Heart right ventricle (tissue), 16 donors: Measurements from ENCODE around the gene RYR1. TPM values are rescaled to one million over a fixed set of nuclear protein-coding genes. Genes with fewer than 3 reads are reported as not detected.

Experiments
- ATAC-seq, 8 donors: fragments of 200-7000 bp; cut with Tn5 transposase; one replicate each; pipeline ENCODE4 v1.9.1; 2020; ENCODE audit warnings: mild to moderate bottlenecking in 8 of 8, moderate library complexity in 8 of 8, moderate number of reproducible peaks in 1 of 8
- DNase-seq, 2 donors: peaks; one replicate each; pipeline ENCODE4 v3.0.0-alpha.2; 2020
- H3K27ac ChIP-seq, 10 donors: fragments of 200-600 bp; sonication (generic) in 2 of 10; one replicate each; pipeline versions ENCODE4 v1.5.0 to v1.8.0; 2020 to 2022; ENCODE audit warnings: mild to moderate bottlenecking in 3 of 10
- H3K27me3 ChIP-seq, 7 donors: fragments of 200-600 bp; one replicate each; pipeline ENCODE4 v1.8.0; 2021 to 2022; ENCODE audit warnings: mild to moderate bottlenecking in 2 of 7
- H3K36me3 ChIP-seq, 9 donors: fragments of 200-600 bp; sonication (generic) in 1 of 9; one replicate each; pipeline versions ENCODE4 v1.5.0 to v1.8.0; 2020 to 2022; ENCODE audit warnings: mild to moderate bottlenecking in 2 of 9
- H3K4me1 ChIP-seq, 9 donors: fragments of 200-600 bp; sonication (generic) in 1 of 9; one replicate each; pipeline versions ENCODE4 v1.5.0 to v1.8.0; 2020 to 2022; ENCODE audit warnings: mild to moderate bottlenecking in 4 of 9
- H3K4me3 ChIP-seq, 10 donors: fragments of 200-600 bp; sonication (generic) in 2 of 10; one replicate each; pipeline versions ENCODE4 v1.5.0 to v1.8.0; 2020 to 2022; ENCODE audit warnings: mild to moderate bottlenecking in 7 of 10, moderate library complexity in 2 of 10
- H3K9me3 ChIP-seq, 11 donors: fragments of 200-600 bp in 10 of 11; sonication (generic) in 2 of 11; one replicate each; pipeline versions ENCODE4 v1.5.0 to v1.8.0; 2013 to 2022; ENCODE audit warnings: mild to moderate bottlenecking in 2 of 11, control low read depth in 1 of 11, moderate library complexity in 1 of 11
- CTCF ChIP-seq, 9 donors: fragments of 200-600 bp; sonication (generic) in 2 of 9; IDR thresholded peaks; one replicate each; pipeline versions ENCODE4 v1.5.0 to v1.8.0; 2021 to 2022; ENCODE audit warnings: antibody characterized with exemption in 9 of 9, mild to moderate bottlenecking in 5 of 9, moderate library complexity in 1 of 9
- WGBS, 2 donors: extraction: QIAGEN DNeasy Blood & Tissue Kit; methylation state at CpG; one replicate each; pipeline ENCODE4 v1.1.7; 2013; ENCODE audit warnings: inconsistent platforms in 1 of 2; 5-methylcytosine and 5-hydroxymethylcytosine counted together
- intact Hi-C, 10 donors: fragments of 100-400 bp; cut with DNase I; formaldehyde crosslinking; loops; one replicate each; pipeline versions ENCODE4 v1.11.1 to v1.14.2; 2022
- polyA plus RNA-seq, 2 donors: library from polyadenylated mRNA; stranded (reverse); fragments of 200-250 nt; gene quantifications; one replicate each; pipeline ENCODE4 v1.2.3, GENCODE V29; 2013
- total RNA-seq, 10 donors: library from RNA; stranded (reverse); fragmentation: NEBNext Ultra II Directional in 3 of 10; extraction: Animal tissue kit (Norgen Biotek cat#: 25700) in 3 of 10; gene quantifications; one replicate each; pipeline versions ENCODE4 v1.2.1 to v1.2.4, GENCODE V29; 2021 to 2023
- donor health status: Arrhythmogenic right ventricular cardiomyopathy.
- donor health status: ischemic (EF 13 %, LVEDD 7.1; RV severe dilation, severe dysfunction).
- donor health status: healthy with polysubstance abuse.
- donor health status: DM: no; HTN: yes; CAD: no.
- donor health status: DM: no; HTN: no; CAD: no.
- donor health status: ischemic (EF 25% LVEDD 6.9; RV normal size, moderate dysfunction).
- donor health status: ischemic (EF 25% LVEDD 5.7; RV mildly dilated, moderate dysfunction).
- donor health status: healthy.
- donor health status: DM: yes; HTN: yes; CAD: no.
- donor health status: Ischemic cardiomyopathy.
- donor health status: ischemic (EF 35%, LVEDD 5.7; RV mildly dilated, moderate dysfunction).
- donor health status: nonischemic (EF 11% LVEDD 7.7; RV severe dilation, severe dysfunction).
- donor health status: DM: yes; HTN: yes; CAD: no.
- donor health status: PGD.
- donor health status: ischemic (EF 29% LVEDD 5.4; RV normal size, mild dysfunction).
- donor health status: nonischemic (EF 23%, LVEDD 6.1; RV moderate dilation, normal function).

RYR1 gene
- total and polyA plus RNA-seq, 12 donors, result 0.20 to 1.7 (median 0.74) TPM

GRCh38 chr19:38387550-38388348 lies 45.7 kb upstream of the RYR1 start, which contains the start of gene GGN:
Gene GGN (minus strand): TSS chr19:38388034. CDS start chr19:38387261, 773 bp downstream.
- peak; percentile 59 to 79 (median 74) for ATAC-seq
- DNase-seq, result peak; percentile 75 to 77
- peaks cover 0 to 38% (median 16%) of the 10 kb centered on the region in 9 donors for H3K36me3 ChIP-seq
- H3K27ac ChIP-seq, result peak within 1 kb of the TSS in 6 of 10 donors; percentile 22 to 87 (median 55)
- peak within 1 kb of the TSS; percentile 33 to 64 (median 54) for H3K4me3 ChIP-seq
- intact Hi-C loops, result no loop called here
- H3K27me3 ChIP-seq, result peaks cover 0 to 65% (median 0%) of the 10 kb centered on the region in 7 donors
- H3K4me1 ChIP-seq, result peaks cover 15 to 50% (median 33%) of the 10 kb centered on the region in 9 donors
- H3K9me3 ChIP-seq, result no peaks in the 10 kb centered on the region
- no peak for TF ChIP-seq CTCF (IDR thresholded peaks at IDR 0.05)
- WGBS, 2 donors, result 1 to 2% methylated on average over 49 to 51 of the region's 51 CpGs

- Histone ChIP-seq H3K36me3 (peaks cover 0 to 30% (median 8%) of the 10 kb centered on the region in 9 donors), H3K9me3 (no peaks in the 10 kb centered on the region), H3K4me1 (peaks cover 15 to 51% (median 33%) of the 10 kb centered on the region in 9 donors), H3K27ac (peak within 1 kb of the TSS in 7 of 10 donors; percentile 22 to 87 (median 52)), H3K27me3 (peaks cover 0 to 73% (median 0%) of the 10 kb centered on the region in 7 donors), H3K4me3 (peak within 1 kb of the TSS; percentile 33 to 64 (median 54))
- peak in 1 of 2 donors; percentile 23 for DNase-seq
- no peak for TF ChIP-seq CTCF (IDR thresholded peaks at IDR 0.05)
- WGBS, 2 donors, result 1% methylated on average over 38 to 41 of the region's 46 CpGs
- peak in 5 of 8 donors; percentile 8 to 28 (median 15) for ATAC-seq
- intact Hi-C loops, result no loop called here
Observed at GRCh38 chr19:38388349-38389100, 45.0 kb upstream of the RYR1 start, which contains the start of gene SPRED3. Gene SPRED3 (plus strand): TSS chr19:38388697. CDS start chr19:38390303, 1,606 bp downstream.

- Histone ChIP-seq H3K4me3 (peak overlapping the region in 9 of 10 donors; percentile 33 to 64 (median 57)), H3K27me3 (peaks cover 0 to 81% (median 8%) of the 10 kb centered on the region in 7 donors), H3K27ac (peak overlapping the region in 7 of 10 donors; percentile 22 to 87 (median 52)), H3K36me3 (peaks cover 0 to 22% (median under 1%) of the 10 kb centered on the region in 9 donors), H3K4me1 (peaks cover 15 to 52% (median 33%) of the 10 kb centered on the region in 9 donors), H3K9me3 (no peaks in the 10 kb centered on the region)
- no peak for DNase-seq
- no peak for TF ChIP-seq CTCF (IDR thresholded peaks at IDR 0.05)
- 4 to 8% methylated on average over 26 to 28 of the region's 28 CpGs for WGBS, 2 donors
- intact Hi-C loops, result no loop called here
- ATAC-seq, result no peak
Observed at GRCh38 chr19:38389101-38389925, 44.2 kb upstream of the RYR1 start.
